ENCODE results near the gene PCDHGA3. TPM values are rescaled to one million over a fixed set of nuclear protein-coding genes. Genes with fewer than 3 reads are reported as not detected.

PCDHGA3 gene
- total RNA-seq, 4 donors from 2014 or later: 1.8 to 3.6 (median 2.4) TPM

- no peak for TF ChIP-seq CTCF (IDR thresholded peaks at IDR 0.05; ENCODE audit: low read depth)
Observed at GRCh38 chr5:141393267-141393666, 49.6 kb downstream of the PCDHGA3 start.

Other genes starting within 250 kb of the PCDHGA3 start
- gene PCDHB2, start 249.2 kb upstream of the PCDHGA3 start, total RNA-seq: 1 to 10 TPM; 1.8 to 3.2 (median 2.1) TPM
- 1 to 10 TPM in 3 of 4 donors, under 1 TPM in 1; 0.85 to 3.8 (median 2.4) TPM for gene PCDHB3, start 243.4 kb upstream of the PCDHGA3 start, total RNA-seq
- 1 to 10 TPM; 2.0 to 7.0 (median 4.1) TPM for gene PCDHB4, start 222.0 kb upstream of the PCDHGA3 start, total RNA-seq
- 1 to 10 TPM in 2 of 4 donors, under 1 TPM in 2; 0.33 to 3.4 (median 1.6) TPM for gene PCDHB5, start 208.6 kb upstream of the PCDHGA3 start, total RNA-seq
- 1 to 10 TPM in 1 of 4 donors, under 1 TPM in 2, not detected in 1; 0.85 to 1.3 (median 0.94) TPM for gene PCDHB6, start 193.8 kb upstream of the PCDHGA3 start, total RNA-seq
- 1 to 10 TPM in 3 of 4 donors, under 1 TPM in 1; 0.49 to 1.5 (median 1.3) TPM for gene PCDHB7, start 171.2 kb upstream of the PCDHGA3 start, total RNA-seq
- 1 to 10 TPM in 1 of 4 donors, under 1 TPM in 3; 0.38 to 1.1 (median 0.67) TPM for gene PCDHB8, start 166.0 kb upstream of the PCDHGA3 start, total RNA-seq
- 1 to 10 TPM; 2.2 to 4.9 (median 2.7) TPM for gene PCDHB16, start 161.4 kb upstream of the PCDHGA3 start, total RNA-seq
- gene PCDHB9, start 156.7 kb upstream of the PCDHGA3 start, total RNA-seq: 1 to 10 TPM; 1.0 to 2.4 (median 2.1) TPM
- 1 to 10 TPM; 2.4 to 4.7 (median 2.4) TPM for gene PCDHB10, start 151.5 kb upstream of the PCDHGA3 start, total RNA-seq
- 1 to 10 TPM; 1.4 to 3.5 (median 2.1) TPM for gene PCDHB11, start 144.2 kb upstream of the PCDHGA3 start, total RNA-seq
- 1 to 10 TPM; 1.0 to 3.1 (median 2.3) TPM for gene PCDHB12, start 135.1 kb upstream of the PCDHGA3 start, total RNA-seq
- 1 to 10 TPM; 1.9 to 3.8 (median 2.8) TPM for gene PCDHB13, start 129.9 kb upstream of the PCDHGA3 start, total RNA-seq
- gene PCDHB14, start 120.5 kb upstream of the PCDHGA3 start, total RNA-seq: 1 to 10 TPM; 1.8 to 3.8 (median 2.1) TPM
- gene PCDHB15, start 98.4 kb upstream of the PCDHGA3 start, total RNA-seq: 1 to 10 TPM in 2 of 4 donors, under 1 TPM in 2; 0.34 to 1.9 (median 0.96) TPM
- gene SLC25A2, start 39.8 kb upstream of the PCDHGA3 start, total RNA-seq: 1 to 10 TPM in 2 of 4 donors, under 1 TPM in 2; 0.85 to 2.3 (median 1.0) TPM
- gene TAF7, start 23.0 kb upstream of the PCDHGA3 start, total RNA-seq: 10 to 100 TPM; 41.1 to 77.9 (median 50.1) TPM
- gene PCDHGA1, start 13.3 kb upstream of the PCDHGA3 start, total RNA-seq: under 1 TPM; under 0.01 to 0.38 (median 0.33) TPM
- 1 to 10 TPM; 2.3 to 6.5 (median 2.6) TPM for gene PCDHGA2, start 5.1 kb upstream of the PCDHGA3 start, total RNA-seq
- 1 to 10 TPM in 3 of 4 donors, under 1 TPM in 1; 0.75 to 2.3 (median 1.5) TPM for gene PCDHGB1, start 6.3 kb downstream of the PCDHGA3 start, total RNA-seq
- 1 to 10 TPM; 2.7 to 4.0 (median 3.5) TPM for gene PCDHGA4, start 11.2 kb downstream of the PCDHGA3 start, total RNA-seq
- 1 to 10 TPM; 2.1 to 5.3 (median 3.8) TPM for gene PCDHGB2, start 16.2 kb downstream of the PCDHGA3 start, total RNA-seq
- gene PCDHGA5, start 20.3 kb downstream of the PCDHGA3 start, total RNA-seq: 1 to 10 TPM; 2.7 to 5.8 (median 3.3) TPM
- 1 to 10 TPM; 1.5 to 4.4 (median 1.9) TPM for gene PCDHGB3, start 26.4 kb downstream of the PCDHGA3 start, total RNA-seq
- 1 to 10 TPM; 3.1 to 6.2 (median 3.4) TPM for gene PCDHGA6, start 30.1 kb downstream of the PCDHGA3 start, total RNA-seq
- gene PCDHGA7, start 38.9 kb downstream of the PCDHGA3 start, total RNA-seq: 1 to 10 TPM; 1.8 to 5.1 (median 3.7) TPM
- 1 to 10 TPM; 2.3 to 4.1 (median 3.1) TPM for gene PCDHGB4, start 43.9 kb downstream of the PCDHGA3 start, total RNA-seq
- gene PCDHGA8, start 48.8 kb downstream of the PCDHGA3 start, total RNA-seq: 1 to 10 TPM; 1.5 to 2.8 (median 1.5) TPM
- gene PCDHGB5, start 54.1 kb downstream of the PCDHGA3 start, total RNA-seq: 1 to 10 TPM; 5.3 to 7.0 (median 6.7) TPM
- gene PCDHGA9, start 58.9 kb downstream of the PCDHGA3 start, total RNA-seq: 1 to 10 TPM; 4.1 to 8.3 (median 5.6) TPM
- 1 to 10 TPM; 4.6 to 7.7 (median 5.8) TPM for gene PCDHGB6, start 64.2 kb downstream of the PCDHGA3 start, total RNA-seq
- gene PCDHGA10, start 69.2 kb downstream of the PCDHGA3 start, total RNA-seq: 1 to 10 TPM; 4.4 to 6.0 (median 4.6) TPM
- gene PCDHGB7, start 73.8 kb downstream of the PCDHGA3 start, total RNA-seq: 10 to 100 TPM in 1 of 4 donors, 1 to 10 TPM in 3; 7.2 to 10.4 (median 8.2) TPM
- 1 to 10 TPM; 3.4 to 6.2 (median 4.2) TPM for gene PCDHGA11, start 77.2 kb downstream of the PCDHGA3 start, total RNA-seq
- gene PCDHGA12, start 86.7 kb downstream of the PCDHGA3 start, total RNA-seq: 1 to 10 TPM; 3.8 to 9.2 (median 5.7) TPM
- gene PCDHGC3, start 132.1 kb downstream of the PCDHGA3 start, total RNA-seq: 10 to 100 TPM; 16.5 to 35.4 (median 30.4) TPM
- gene PCDHGC4, start 141.2 kb downstream of the PCDHGA3 start, total RNA-seq: 10 to 100 TPM in 1 of 4 donors, 1 to 10 TPM in 3; 1.0 to 10.9 (median 1.9) TPM
- 1 to 10 TPM in 2 of 4 donors, under 1 TPM in 2; 0.82 to 1.8 (median 1.2) TPM for gene PCDHGC5, start 145.3 kb downstream of the PCDHGA3 start, total RNA-seq